HPDE6-E6E7 (cell line): ENCODE data around the gene SLC25A5.

Experiments used
- DNase-seq: peaks from one replicate; pipeline ENCODE4 v3.0.0; 2011; ENCODE audit warnings: missing footprints; ENCODE audit errors: extremely low spot score

Gene SLC25A5

DNA sequence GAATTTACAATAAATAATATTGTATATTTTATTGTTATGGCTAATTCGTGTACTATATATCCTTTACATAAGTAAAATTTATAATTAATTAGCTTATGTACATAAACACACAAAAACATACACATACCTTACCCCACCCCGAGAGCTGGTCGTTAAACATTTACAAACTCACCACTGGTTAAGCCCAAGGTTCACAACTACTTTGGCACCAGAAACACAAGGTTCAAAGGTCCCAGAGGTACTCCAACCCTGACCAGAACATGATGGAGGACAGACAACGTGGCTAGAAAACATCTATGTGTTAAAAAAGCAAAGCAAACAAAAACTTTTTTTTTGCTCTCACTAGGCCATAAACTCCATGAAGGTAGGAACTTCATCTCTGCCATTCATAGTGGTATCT, 37.7 kb downstream of the SLC25A5 start:
- DNase-seq, result no peak

DNA sequence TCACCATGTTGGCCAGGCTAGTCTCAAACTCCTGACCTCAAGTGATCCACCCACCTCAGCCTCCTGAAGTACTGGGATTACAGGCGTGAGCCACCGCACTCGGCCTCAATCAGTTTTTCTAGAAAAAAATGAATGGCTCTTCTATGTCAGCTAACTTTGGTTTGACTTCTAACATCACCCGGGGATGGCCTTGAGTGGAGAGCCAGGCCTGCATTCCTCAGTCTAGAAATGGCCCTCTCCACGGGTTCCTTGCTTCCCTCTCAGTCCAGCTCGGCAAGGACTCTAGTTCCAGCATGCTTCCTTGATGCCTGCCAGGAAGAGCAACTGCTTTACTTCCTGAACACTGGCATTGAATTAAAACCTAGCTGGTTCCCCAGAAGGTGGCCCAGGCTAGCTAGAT, 39.0 kb downstream of the SLC25A5 start:
- DNase-seq, result no peak

DNA sequence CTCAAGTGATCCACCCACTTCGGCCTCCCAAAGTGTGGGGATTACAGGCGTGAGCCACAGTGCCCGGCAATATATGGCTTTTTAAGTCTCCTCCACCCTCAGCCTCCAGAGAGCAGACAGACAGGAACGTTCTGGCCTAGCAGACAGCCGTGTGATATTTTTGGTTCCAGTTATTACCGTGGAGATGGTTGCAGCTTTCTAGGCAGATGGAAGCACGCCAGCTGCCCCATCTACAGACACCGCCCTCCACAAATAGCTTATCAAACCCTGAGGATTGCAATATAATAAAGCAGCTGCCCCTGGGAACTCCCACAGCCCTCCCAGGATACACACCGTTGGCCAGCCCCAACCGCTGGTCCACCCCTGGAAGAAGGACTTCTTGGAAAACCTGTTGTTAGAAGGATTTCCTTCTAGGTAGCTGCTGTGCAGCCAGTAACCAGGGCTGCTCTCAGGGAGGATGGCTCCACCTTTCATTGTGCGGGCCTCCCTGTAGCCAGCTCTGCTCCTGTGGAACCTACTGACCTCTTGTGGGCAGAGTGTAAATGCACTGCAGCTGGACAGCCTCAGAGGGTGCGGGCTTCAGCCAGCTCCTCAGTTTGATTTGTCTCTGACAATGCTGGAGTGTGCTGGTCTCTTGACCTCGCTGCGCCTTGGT, 44.0 kb downstream of the SLC25A5 start:
- no peak for DNase-seq

DNA sequence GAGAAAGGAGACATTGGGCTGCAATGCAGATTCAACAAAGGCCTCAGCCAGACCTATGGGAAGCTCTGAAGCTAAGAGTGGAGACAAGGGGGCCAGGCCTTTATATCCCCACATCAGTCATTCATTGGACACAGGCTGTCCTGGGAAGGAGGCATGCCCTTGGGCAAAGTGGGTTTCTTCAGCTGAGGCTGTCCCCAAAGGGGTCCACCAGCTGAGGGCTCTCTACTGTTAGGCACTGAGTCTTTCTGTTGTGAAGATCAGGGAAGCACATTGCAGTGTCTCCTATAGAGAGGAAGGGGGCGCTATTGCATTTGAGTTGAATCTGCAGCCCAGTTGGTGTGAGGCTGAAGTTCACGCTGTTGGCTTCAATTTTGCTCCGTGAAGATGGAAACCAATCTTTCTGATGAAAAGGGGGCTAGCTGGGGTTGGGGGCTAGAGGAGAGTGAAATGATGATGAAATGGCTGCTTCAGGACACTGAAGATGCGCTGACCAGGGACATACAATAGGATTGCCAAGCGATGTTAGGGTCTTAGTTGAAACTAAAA, 48.0 kb downstream of the SLC25A5 start:
- no peak for DNase-seq

DNA sequence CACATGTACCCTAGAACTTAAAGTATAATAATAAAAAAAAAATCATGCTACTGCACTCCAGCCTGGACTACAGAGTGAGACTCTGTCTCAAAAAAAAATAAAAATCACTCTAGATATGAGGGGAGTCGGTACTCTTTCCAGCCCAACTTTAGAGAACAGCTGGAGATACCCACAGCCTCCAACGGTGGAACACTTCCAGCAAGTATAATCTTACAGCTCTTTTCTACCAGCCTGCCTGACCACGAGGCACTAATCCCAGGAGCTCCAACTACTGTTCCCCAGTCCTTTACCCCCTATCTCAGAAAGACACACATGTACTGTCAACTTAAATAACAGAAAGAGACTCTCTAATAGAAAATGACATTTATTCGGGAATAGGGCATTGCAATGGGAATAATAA, 50.1 kb downstream of the SLC25A5 start:
- no peak for DNase-seq
